ENCODE results near the gene PAGR1.
"Not testable (repeated sequence)": the region's sequence is repeated elsewhere in the genome, so short reads cannot be mapped to it uniquely, and the experiment has no call there.

GRCh38 chr16:29787155-29787554 is 28.8 kb upstream of the PAGR1 start:
- TF ChIP-seq TAF1, POLR2AphosphoS5, POLR2A, SPI1 (IDR thresholded peaks at IDR 0.05; ENCODE audit: low read depth, low read length): not testable (repeated sequence)

All from GM12891 (cell line).